ENCODE data around the gene ECE1. TPM values are rescaled to one million over a fixed set of nuclear protein-coding genes. Genes with fewer than 3 reads are reported as not detected.

ECE1 gene
- total and polyA plus RNA-seq, 10 of the 15 experiments (the other 5 are each of a cell fraction or from before 2014, with no cell fraction given): 0.97 to 81.0 (median 37.0) TPM

GRCh38 chr1:21317690-21318043, 27.4 kb upstream of the ECE1 start:
- in situ Hi-C loops (cut with MboI): no loop called here
- Histone ChIP-seq H3K36me3 (ENCODE audit: control insufficient read depth in 2 of 2, insufficient read depth in 2 of 2, low read length in 1 of 2) (peaks cover 0 to 11% of the 10 kb centered on the region in 2 experiments; a peak in 2 of 4 replicates), H3K27me3 (replicated peaks in 1 of 2; ENCODE audit: control insufficient read depth in 2 of 2, insufficient read depth in 2 of 2, low read length in 1 of 2) (no peaks in the 10 kb centered on the region), H3K27ac (ENCODE audit: control insufficient read depth, insufficient read depth) (no peak overlapping the region), H2AFZ (ENCODE audit: control insufficient read depth, low read depth, low read length) (no peak overlapping the region), H4K20me1 (ENCODE audit: control insufficient read depth, insufficient read depth) (no peaks in the 10 kb centered on the region), H3K4me1 (ENCODE audit: control insufficient read depth, insufficient read depth, low read length) (peaks cover 2% of the 10 kb centered on the region), H3K4me3 (no peak overlapping the region), H3K9ac (ENCODE audit: control insufficient read depth, insufficient read depth, low read length) (no peak overlapping the region), H3K79me2 (ENCODE audit: control insufficient read depth, insufficient read depth, low read length) (no peaks in the 10 kb centered on the region; the same call in 1 of the 2 replicates), H3K4me2 (ENCODE audit: control insufficient read depth, insufficient read depth) (no peak overlapping the region), H3K9me3 (replicated peaks; ENCODE audit: control insufficient read depth, insufficient read depth, low read length) (no peaks in the 10 kb centered on the region)
- ATAC-seq (no peak), FAIRE-seq (no peak), DNase-seq (ENCODE audit: low read depth, low spot score) (no peak)
- no peak for TF ChIP-seq ETV6 (conservative IDR thresholded peaks at IDR 0.05 in 1 of 2, IDR thresholded peaks at IDR 0.05 in 1 of 2; ENCODE audit: borderline replicate concordance in 1 of 2, low read depth in 1 of 2)
- no peak for TF ChIP-seq FOXM1 (IDR thresholded peaks at IDR 0.05; ENCODE audit: low read depth, low read length)
- TF ChIP-seq, protein P1, sequence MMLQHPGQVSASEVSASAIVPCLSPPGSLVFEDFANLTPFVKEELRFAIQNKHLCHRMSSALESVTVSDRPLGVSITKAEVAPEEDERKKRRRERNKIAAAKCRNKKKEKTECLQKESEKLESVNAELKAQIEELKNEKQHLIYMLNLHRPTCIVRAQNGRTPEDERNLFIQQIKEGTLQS (IDR thresholded peaks at IDR 0.05; ENCODE audit: borderline replicate concordance, extremely low read depth, low read depth, low read length): no peak
- TF ChIP-seq ZNF24 (IDR thresholded peaks at IDR 0.05): no peak
- TF ChIP-seq, protein P2, sequence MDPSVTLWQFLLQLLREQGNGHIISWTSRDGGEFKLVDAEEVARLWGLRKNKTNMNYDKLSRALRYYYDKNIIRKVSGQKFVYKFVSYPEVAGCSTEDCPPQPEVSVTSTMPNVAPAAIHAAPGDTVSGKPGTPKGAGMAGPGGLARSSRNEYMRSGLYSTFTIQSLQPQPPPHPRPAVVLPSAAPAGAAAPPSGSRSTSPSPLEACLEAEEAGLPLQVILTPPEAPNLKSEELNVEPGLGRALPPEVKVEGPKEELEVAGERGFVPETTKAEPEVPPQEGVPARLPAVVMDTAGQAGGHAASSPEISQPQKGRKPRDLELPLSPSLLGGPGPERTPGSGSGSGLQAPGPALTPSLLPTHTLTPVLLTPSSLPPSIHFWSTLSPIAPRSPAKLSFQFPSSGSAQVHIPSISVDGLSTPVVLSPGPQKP (IDR thresholded peaks at IDR 0.05; ENCODE audit: low read depth, low read length): no peak
- no peak for TF ChIP-seq NR2F1 (conservative IDR thresholded peaks at IDR 0.05)
- TF ChIP-seq EP300 (IDR thresholded peaks at IDR 0.05; ENCODE audit: borderline replicate concordance in 1 of 2, control insufficient read depth in 1 of 2, low read depth in 2 of 2, low read length in 2 of 2): no peak
- no TSS peak for BruUV-seq (replicated peaks)
- ChIA-PET CTCF (no interaction called here), RAD21 (ENCODE audit: unreplicated experiment) (no interaction called here), POLR2A (interaction anchor here (1.6 kb wide), 1 partner anchor 20 kb away, joined by 3 read pairs; no protein-coding TSS in a partner anchor), SMC1A (ENCODE audit: uncharacterized antibody, unreplicated experiment) (no interaction called here)
- WGBS (ENCODE audit: insufficient coverage, insufficient replicate concordance, low lambda C conversion rate, missing lambda C conversion rate): 78% methylated on average over 9 of the region's 9 CpGs
- intact Hi-C loops (cut with micrococcal nuclease; ENCODE audit: unreplicated experiment): no loop called here

Data from GM12878 (cell line).